ENCODE measurements around the gene DIABLO.
A peak's percentile ranks its signal among the peaks of the same experiment; 100 is the strongest.
"Not testable (repeated sequence)": the region's sequence is repeated elsewhere in the genome, so short reads cannot be mapped to it uniquely, and the experiment has no call there.

DIABLO gene

DNA sequence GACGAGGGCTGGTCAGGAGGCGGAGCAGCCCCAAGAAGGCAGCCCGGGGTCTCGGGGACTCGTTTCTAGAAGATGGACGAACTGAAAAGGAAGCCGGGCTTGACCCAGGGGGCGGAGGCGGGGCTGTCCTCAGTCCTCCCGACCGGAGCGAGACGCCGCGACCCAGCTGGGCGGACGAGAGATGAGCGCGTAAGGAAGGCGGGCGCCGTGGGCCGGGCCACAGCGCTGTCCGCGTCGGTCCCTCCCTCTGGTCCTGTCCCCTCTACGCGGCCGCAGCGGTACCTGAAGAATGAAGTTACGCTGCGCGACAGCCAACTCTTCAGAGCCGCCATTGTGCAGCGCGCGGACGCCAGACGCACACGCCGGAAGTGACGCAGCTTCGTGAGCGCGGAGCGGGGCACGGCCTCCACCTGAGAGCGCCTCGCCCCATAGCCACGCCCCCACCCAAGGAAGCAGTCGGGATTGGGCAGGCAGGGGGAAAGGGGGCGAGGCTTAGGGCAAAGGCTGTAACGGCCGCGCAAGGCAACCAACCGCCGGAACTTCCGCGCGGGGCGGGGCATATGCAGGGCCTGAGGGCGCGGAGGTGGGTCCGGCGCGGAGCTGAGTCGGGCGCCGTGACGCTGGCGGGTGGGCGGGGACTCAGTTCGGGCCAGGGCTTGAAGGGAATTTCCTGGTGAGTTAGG, at the start of gene DIABLO:
Gene DIABLO, minus strand, starts transcription at position 370 of the 683 bp plus-strand sequence. Its CDS starts 38 bp downstream, at position 332.
- peak; percentile 99 to 100 for DNase-seq

DNA sequence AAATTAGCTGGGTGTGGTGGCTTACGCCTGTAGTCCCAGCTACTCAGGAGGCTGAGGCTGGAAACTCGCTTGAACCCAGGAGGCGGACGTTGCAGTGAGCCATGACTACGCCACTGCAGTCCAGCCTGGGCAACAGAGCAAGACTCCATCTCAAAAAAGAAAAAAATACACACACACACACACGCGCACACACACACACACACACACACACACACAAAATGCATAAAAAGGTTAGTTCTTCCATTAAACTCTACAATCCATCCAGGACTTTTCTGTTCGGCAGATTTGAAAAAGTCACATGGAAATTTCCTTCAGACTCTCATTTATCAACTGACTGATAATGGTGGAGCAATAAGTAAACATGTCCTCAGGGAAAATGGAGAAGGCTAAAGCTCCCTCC, 49.6 kb upstream of the DIABLO start:
- DNase-seq = no peak

- peak; percentile 96 to 98 for DNase-seq
Measured at GRCh38 chr12:122266230-122266901, 40.5 kb upstream of the DIABLO start, which contains the start of gene VPS33A. Gene VPS33A, minus strand, starts transcription at chr12:122266494. Its CDS starts 86 bp downstream, at chr12:122266408.

- DNase-seq = peak in 1 of 2 experiments; percentile 40
Measured at GRCh38 chr12:122265886-122266229, 40.0 kb upstream of the DIABLO start.

DNA sequence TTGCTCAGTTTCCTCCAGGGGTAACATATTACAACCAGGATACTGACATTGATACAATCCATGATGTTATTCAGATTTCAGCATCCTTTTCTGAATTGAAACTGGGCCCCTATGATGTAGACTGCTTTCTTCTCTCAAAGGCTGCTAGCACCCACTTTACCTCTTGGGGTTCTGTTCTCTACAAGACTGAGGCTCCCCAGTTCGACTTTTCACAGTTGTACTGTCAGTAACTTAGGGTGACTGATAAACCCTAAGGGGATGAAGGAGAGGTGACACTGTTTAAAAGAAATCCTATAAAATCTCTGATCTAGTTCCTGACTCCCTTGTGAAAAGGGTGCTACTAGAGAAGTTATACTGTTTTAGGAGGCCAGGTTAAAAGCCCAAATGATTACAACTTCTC, 39.6 kb upstream of the DIABLO start:
- DNase-seq = no peak

DNA sequence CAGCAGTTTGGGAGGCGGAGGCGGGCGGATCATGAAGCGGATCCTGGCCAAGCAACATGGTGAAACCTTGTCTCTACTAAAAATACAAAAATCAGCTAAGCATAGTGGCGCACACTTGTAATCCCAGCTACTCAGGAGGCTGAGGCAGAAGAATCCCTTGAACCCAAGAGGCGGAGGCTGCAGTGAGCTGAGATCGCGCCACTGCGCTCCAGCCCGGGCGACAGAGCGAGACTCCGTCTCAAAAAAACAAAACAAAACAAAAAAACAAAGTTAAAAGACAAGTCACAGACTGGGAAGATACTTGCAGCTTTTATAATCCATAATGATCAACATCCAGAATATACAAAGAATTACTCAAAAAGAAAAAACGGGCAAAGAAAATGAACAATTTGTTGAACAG, 34.9 kb upstream of the DIABLO start:
- not testable (repeated sequence) for DNase-seq

GRCh38 chr12:122258939-122259338, 33.1 kb upstream of the DIABLO start:
- not testable (repeated sequence) for DNase-seq

DNA sequence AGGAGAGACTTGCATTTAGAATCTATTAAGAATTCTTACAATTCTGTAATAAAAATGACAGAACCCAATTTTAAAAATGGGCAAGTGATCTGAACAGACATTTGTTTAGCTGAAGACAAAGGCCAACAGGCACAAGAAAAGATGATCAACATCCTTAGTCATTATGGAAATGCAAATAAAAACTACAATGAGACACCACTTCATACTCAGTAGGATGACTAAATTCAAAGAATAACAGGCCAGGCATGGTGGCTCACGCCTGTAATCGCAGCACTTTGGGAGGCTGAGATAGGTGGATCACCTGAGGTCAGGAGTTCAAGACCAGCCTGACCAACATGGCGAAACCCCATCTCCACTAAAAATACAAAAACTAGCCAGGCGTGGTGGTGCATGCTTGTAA, 32.6 kb upstream of the DIABLO start:
- not testable (repeated sequence) for DNase-seq

DNA sequence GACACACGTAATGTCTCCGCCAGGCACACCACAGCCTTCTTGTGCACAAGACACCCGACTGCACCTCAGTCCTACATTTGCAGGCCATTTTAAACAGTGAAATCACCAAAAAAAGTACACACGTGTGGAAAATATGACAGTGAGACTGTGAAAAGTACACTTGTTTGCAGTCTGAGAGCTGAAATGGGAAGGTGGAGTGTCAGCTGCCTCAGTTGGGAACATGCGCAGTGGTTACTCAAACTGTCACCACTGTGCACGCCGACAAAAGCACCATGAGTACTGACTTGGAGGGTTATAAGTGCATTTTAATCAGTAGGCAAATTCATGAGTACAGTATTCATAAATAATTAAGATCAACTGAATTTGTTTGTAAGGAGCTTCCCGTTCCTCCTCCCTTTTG, 24.7 kb upstream of the DIABLO start:
- DNase-seq = no peak

DNA sequence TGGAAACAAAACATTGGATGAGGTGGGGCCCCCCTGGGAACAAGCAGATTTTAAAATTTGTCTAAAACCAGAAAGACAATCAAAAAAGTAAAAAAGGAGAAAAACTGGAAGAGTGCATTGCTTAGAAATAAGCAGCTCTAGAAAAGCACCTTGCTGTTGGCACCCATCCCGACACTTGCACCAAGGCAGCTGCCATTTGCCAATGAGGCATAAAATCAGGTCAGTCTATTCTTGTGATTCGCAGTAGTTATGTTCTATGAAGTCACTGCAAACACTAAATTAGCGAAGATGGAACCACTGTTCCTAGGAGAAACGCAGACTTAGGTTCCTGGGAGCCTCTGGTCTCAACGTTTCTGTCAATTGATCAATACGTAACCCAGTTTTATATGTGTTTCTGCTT, 24.2 kb upstream of the DIABLO start:
- DNase-seq = peak; percentile 1 to 24

DNA sequence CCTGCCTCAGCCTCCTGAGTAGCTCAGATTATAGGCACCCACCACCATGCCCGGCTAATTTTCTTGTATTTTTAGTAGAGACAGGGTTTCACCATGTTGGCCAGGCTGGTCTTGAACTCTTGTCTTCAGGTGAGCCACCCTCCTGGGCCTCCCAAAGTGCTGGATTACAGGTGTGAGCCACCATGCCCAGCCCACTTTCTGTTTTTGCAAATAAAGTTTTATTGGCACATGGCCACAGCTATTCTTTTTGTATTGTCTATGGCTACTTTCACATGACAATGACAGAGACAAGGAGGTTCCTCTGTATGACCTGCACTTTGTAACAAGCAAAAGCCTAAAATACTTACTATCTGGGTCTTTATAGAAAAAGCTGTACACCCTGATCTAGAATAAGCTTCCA, 19.7 kb upstream of the DIABLO start:
- DNase-seq = no peak

- no peak for DNase-seq
Measured at GRCh38 chr12:122244565-122245371, 18.9 kb upstream of the DIABLO start.

DNA sequence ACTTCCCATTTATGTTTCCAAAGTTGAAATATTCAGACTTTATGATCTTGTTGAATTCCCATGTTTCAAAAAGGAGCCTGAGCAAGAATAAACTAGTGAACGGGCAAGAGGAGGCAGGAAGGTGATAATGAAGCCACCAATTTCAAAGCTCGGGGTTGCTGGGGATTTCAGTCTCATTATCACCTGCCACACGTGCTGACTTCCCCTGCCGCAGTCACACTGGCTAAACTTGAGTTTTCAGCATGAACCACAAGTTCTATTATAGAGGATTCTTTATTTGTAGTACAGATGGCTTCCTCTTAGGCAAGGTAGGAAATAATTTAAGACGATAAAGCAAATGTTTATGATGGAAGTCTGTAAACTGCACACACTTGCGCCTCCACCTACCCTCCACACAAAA, 18.1 kb upstream of the DIABLO start:
- no peak for DNase-seq

DNA sequence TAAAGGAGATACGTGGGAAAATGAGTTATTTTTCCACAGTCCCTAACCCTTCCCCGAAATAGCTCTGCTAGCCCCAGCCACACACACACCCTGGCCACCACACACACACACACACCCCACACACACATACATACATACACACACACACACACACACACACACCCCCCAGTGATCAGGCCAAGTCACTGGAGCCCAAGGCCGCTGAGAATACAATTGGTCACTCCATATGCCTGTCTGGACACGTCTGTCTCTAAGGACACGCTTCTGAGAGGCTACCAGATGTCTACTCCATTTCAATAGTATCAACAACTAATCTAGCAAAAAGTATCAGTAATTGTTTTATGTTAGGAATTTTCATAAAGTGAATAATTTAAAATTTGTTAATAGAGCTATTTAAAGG, 13.0 kb upstream of the DIABLO start:
- DNase-seq = no peak

GRCh38 chr12:122235741-122236140, 9.9 kb upstream of the DIABLO start:
- DNase-seq = no peak

- no peak for DNase-seq
Measured at GRCh38 chr12:122232691-122233090, 6.8 kb upstream of the DIABLO start.

DNA sequence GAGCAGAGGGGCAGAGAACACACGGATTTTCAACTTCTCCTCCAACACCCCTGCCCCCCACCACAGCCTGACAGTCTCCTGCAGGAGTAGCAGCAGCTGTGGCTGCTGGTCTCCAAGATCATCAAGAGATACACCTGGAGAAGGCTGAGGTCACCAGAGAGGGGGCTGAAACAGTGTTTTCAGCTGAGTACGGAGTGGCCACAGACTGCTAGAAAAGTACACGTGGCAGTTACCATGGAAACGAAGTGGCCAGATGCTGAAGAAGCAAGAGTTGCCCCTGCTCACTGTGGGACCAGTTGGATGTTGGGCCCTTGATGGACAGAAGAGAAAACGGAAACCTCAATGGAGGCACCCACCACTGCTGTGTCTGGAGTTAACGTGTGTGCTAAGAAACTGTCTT, 4.9 kb upstream of the DIABLO start:
- no peak for DNase-seq

- no peak for DNase-seq
Measured at GRCh38 chr12:122228092-122228491, 2.2 kb upstream of the DIABLO start.

GRCh38 chr12:122227341-122227740, 1.5 kb upstream of the DIABLO start:
- peak; percentile 31 to 52 for DNase-seq

DNA sequence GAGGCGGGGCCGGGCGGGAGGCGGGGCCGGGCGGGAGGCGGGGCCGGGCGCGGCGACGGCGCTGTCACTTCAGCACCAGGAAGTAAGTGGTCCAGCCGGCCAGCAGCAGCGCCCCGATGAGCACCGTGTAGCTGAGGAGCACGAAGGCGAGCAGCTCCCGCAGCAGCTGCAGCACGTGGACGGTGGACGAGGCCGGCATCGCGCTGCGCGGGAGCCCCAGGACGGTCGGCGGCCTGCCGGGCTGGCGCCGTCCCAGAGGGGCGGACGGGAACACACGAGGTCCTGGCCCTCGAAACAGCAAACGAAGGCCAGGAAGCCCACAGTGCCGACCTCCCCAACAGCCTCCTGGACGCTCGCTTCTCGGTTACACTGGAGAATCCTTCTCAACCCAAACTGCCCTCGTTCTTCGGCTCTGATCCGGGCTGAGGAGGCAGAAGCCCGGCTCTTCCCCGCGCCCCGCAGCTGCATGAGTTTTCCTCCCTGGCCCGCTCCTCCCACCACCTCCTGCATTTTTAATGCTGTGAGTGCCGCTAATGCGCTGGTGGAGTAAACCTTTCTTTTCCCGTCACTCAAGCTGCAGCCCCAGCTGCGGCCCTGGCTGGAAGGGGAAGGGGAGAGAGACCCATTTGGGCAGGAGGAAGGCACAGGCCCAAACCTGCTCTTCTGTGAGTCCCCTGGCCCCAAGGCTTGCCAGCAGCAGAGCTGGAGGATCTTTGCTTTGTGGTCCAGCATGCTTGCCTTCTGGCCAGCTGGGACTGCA, 694 bp upstream of the DIABLO start:
- DNase-seq = no peak

DNA sequence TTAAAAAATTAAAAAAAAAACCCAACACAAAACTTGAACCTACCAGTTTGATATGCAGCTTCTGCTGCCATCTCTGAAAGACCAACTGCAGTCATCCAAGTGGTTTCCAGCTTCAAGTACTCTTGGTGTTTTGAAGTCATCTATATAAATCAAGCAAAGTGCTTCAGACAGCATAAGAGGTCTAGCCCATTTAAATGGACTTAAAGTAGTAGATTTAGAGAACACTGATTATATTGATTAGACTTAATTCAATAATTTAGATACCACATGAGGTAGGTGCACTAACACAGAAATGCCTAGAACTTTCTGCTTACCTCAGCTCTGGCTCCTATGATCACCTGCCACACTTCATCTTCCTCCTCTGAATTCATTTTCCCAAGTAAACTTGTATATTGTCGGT, 9.4 kb downstream of the DIABLO start:
- DNase-seq = no peak

DNA sequence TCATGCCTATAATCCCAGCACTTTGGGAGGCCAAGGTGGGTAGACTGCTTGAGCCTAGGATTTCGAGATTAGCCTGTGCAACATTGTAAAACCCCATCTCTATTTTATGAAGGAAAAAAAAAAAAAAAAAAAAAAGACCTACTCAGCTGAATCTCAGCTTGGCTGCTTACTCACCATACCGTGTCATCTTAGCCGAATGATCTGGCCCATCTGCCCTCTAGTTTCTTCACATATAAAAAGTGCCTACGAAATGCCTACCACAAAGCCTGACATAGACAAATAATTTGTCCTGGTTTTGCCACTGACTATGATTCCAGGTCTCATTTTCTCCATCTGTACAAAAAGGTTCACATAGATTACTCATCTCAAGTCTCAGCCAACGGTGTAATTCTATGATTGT, 10.1 kb downstream of the DIABLO start:
- DNase-seq = no peak

Measured in NCI-H2081 (cell line).